ENCODE data around the gene PIGB. TPM values are rescaled to one million over a fixed set of nuclear protein-coding genes. Genes with fewer than 3 reads are reported as not detected.

PIGB gene
- total RNA-seq, 2 experiments from 2014 or later = 10.3 to 27.6 TPM

DNA sequence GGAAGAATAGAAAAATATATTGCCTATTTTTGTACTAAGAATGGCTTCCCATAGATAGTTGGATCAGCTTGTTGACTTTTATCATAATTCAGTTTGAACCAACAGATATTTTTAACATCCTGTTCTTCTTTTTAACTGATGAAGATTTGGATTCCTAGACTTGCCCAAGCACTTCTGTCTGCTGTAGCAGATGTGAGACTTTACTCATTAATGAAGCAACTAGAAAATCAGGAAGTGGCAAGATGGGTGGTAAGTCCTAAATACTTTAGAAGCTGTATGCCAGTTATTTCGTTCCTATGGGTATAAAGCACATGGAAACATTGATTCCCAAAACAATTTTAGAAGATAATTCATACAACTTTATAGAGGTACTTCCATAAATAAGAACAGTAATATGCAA lies 8.4 kb downstream of the PIGB start:
- POLR2A ChIA-PET = interaction anchor here (0.8 kb wide), 1 partner anchor 15 kb away, joined by 3 read pairs; no protein-coding TSS in a partner anchor
- H3K4me1 ChIP-seq (ENCODE audit: insufficient read depth, low read length, poor library complexity, severe bottlenecking) = peaks cover 5% of the 10 kb centered on the region
- CTCF ChIA-PET (ENCODE audit: unreplicated experiment) = no interaction called here
- no peak overlapping the region for H3K4me3 ChIP-seq (ENCODE audit: low read depth, low read length, poor library complexity, severe bottlenecking)
- no peak overlapping the region for H3K4me2 ChIP-seq (ENCODE audit: low read length)
- H3K9me2 ChIP-seq (ENCODE audit: insufficient read depth, low read length) = no peaks in the 10 kb centered on the region
- 0 out of 2 replicates have a peak, but pooled peaks cover 3% of the 10 kb centered on the region for H3K9me3 ChIP-seq (ENCODE audit: low read length)
- no peaks in the 10 kb centered on the region for H4K20me1 ChIP-seq (ENCODE audit: insufficient read depth, low read length)
- no TSS peak for BruUV-seq (replicated peaks)
- H3K79me2 ChIP-seq (ENCODE audit: insufficient read depth, low read depth, low read length) = peaks cover 1% of the 10 kb centered on the region; the same call in 1 of the 2 replicates
- H3K36me3 ChIP-seq (ENCODE audit: insufficient read depth, low read length) = peaks cover 65% of the 10 kb centered on the region
- DNase-seq (ENCODE audit: low spot score) = no peak
- H2AFZ ChIP-seq (ENCODE audit: low read length) = no peak overlapping the region
- TF ChIP-seq EZH2phosphoT487 (IDR thresholded peaks at IDR 0.05; ENCODE audit: borderline replicate concordance, low read depth, low read length) = no peak
- TF ChIP-seq, protein P1, sequence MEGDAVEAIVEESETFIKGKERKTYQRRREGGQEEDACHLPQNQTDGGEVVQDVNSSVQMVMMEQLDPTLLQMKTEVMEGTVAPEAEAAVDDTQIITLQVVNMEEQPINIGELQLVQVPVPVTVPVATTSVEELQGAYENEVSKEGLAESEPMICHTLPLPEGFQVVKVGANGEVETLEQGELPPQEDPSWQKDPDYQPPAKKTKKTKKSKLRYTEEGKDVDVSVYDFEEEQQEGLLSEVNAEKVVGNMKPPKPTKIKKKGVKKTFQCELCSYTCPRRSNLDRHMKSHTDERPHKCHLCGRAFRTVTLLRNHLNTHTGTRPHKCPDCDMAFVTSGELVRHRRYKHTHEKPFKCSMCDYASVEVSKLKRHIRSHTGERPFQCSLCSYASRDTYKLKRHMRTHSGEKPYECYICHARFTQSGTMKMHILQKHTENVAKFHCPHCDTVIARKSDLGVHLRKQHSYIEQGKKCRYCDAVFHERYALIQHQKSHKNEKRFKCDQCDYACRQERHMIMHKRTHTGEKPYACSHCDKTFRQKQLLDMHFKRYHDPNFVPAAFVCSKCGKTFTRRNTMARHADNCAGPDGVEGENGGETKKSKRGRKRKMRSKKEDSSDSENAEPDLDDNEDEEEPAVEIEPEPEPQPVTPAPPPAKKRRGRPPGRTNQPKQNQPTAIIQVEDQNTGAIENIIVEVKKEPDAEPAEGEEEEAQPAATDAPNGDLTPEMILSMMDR (conservative IDR thresholded peaks at IDR 0.05; ENCODE audit: low read length) = no peak
- no peak overlapping the region for H3K27ac ChIP-seq (ENCODE audit: low read depth, low read length, poor library complexity, severe bottlenecking)
- intact Hi-C loops (cut with micrococcal nuclease; ENCODE audit: unreplicated experiment) = no loop called here

DNA sequence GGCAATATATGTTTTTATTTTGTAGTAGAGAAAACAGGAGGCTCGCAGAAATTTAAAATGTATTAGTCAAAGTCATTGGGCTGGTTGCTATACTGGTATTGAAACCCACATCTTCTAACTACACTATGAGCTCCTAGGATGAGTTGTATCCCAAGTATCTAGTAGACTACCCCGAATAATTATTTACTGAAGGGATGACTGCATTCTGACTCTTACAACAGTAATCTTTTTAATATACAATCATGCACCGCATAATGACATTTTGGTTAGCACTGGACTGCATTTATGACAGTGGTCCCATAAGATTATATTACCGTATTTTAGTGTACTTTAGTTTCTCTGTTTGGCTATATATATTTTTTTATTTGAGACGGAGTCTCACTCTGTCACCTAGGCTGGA lies 15.3 kb downstream of the PIGB start:
- H3K4me3 ChIP-seq (ENCODE audit: low read depth, low read length, poor library complexity, severe bottlenecking) = no peak overlapping the region
- DNase-seq (ENCODE audit: low spot score) = no peak
- intact Hi-C loops (cut with micrococcal nuclease; ENCODE audit: unreplicated experiment) = no loop called here
- no TSS peak for BruUV-seq (replicated peaks)
- H3K4me1 ChIP-seq (ENCODE audit: insufficient read depth, low read length, poor library complexity, severe bottlenecking) = no peaks in the 10 kb centered on the region
- no peak overlapping the region for H3K27ac ChIP-seq (ENCODE audit: low read depth, low read length, poor library complexity, severe bottlenecking)
- H3K79me2 ChIP-seq (ENCODE audit: insufficient read depth, low read depth, low read length) = no peaks in the 10 kb centered on the region
- POLR2A ChIA-PET = no interaction called here
- H2AFZ ChIP-seq (ENCODE audit: low read length) = no peak overlapping the region
- CTCF ChIA-PET (ENCODE audit: unreplicated experiment) = no interaction called here
- no peaks in the 10 kb centered on the region for H3K9me2 ChIP-seq (ENCODE audit: insufficient read depth, low read length)
- H3K9me3 ChIP-seq (ENCODE audit: low read length) = no peaks in the 10 kb centered on the region
- no peak for TF ChIP-seq EZH2phosphoT487 (IDR thresholded peaks at IDR 0.05; ENCODE audit: borderline replicate concordance, low read depth, low read length)
- H4K20me1 ChIP-seq (ENCODE audit: insufficient read depth, low read length) = no peaks in the 10 kb centered on the region
- no peak overlapping the region for H3K4me2 ChIP-seq (ENCODE audit: low read length)
- peaks cover 84% of the 10 kb centered on the region for H3K36me3 ChIP-seq (ENCODE audit: insufficient read depth, low read length)

DNA sequence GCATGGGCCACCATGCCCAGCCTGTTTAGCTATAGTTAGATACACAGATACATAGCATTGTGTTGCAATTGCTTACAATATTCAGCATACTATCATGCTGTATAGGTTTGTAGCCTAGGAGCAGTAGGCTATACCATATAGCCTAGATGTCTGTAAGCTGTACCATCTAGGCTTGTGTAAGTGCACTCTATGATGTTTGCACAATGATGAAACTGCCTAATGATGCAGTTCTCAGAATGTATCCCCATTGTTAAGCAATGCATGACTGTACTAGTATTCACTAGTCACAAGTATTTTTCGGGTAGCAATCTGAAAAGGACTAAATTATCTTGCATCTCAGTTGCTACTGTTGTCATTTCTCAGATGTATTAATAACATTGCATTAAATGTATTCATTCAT lies 16.0 kb downstream of the PIGB start:
- intact Hi-C loops (cut with micrococcal nuclease; ENCODE audit: unreplicated experiment) = no loop called here
- BruUV-seq (replicated peaks) = no TSS peak
- no peaks in the 10 kb centered on the region for H3K79me2 ChIP-seq (ENCODE audit: insufficient read depth, low read depth, low read length)
- CTCF ChIA-PET (ENCODE audit: unreplicated experiment) = no interaction called here
- no peak for DNase-seq (ENCODE audit: low spot score)
- H3K4me1 ChIP-seq (ENCODE audit: insufficient read depth, low read length, poor library complexity, severe bottlenecking) = no peaks in the 10 kb centered on the region
- H3K9me2 ChIP-seq (ENCODE audit: insufficient read depth, low read length) = no peaks in the 10 kb centered on the region
- H4K20me1 ChIP-seq (ENCODE audit: insufficient read depth, low read length) = no peaks in the 10 kb centered on the region
- H3K4me3 ChIP-seq (ENCODE audit: low read depth, low read length, poor library complexity, severe bottlenecking) = no peak overlapping the region
- no peak for TF ChIP-seq EZH2phosphoT487 (IDR thresholded peaks at IDR 0.05; ENCODE audit: borderline replicate concordance, low read depth, low read length)
- TF ChIP-seq, protein P1 (conservative IDR thresholded peaks at IDR 0.05; ENCODE audit: low read length) = no peak
- H2AFZ ChIP-seq (ENCODE audit: low read length) = no peak overlapping the region
- no peaks in the 10 kb centered on the region for H3K9me3 ChIP-seq (ENCODE audit: low read length)
- H3K36me3 ChIP-seq (ENCODE audit: insufficient read depth, low read length) = peaks cover 84% of the 10 kb centered on the region
- POLR2A ChIA-PET = no interaction called here
- H3K27ac ChIP-seq (ENCODE audit: low read depth, low read length, poor library complexity, severe bottlenecking) = no peak overlapping the region
- no peak overlapping the region for H3K4me2 ChIP-seq (ENCODE audit: low read length)
